Stimulated activated CD8-positive, alpha-beta memory T cell treated with anti-CD3 and anti-CD28 coated beads, Interleukin-12 subunit alpha, Interleukin-12 subunit beta, amount 100 ng/mL, for 4 hours (primary cell): ENCODE results near the gene AIMP1.
"Not testable (repeated sequence)": the region's sequence is repeated elsewhere in the genome, so short reads cannot be mapped to it uniquely, and the experiment has no call there.

Experiments
- DNase-seq: peaks from one replicate; pipeline ENCODE4 v3.0.0-alpha.2; 2020; ENCODE audit warnings: low read depth

Gene AIMP1

GRCh38 chr4:106312997-106313522 lies 3.3 kb upstream of the AIMP1 start:
- DNase-seq: no peak

- DNase-seq: no peak
Observed at GRCh38 chr4:106314960-106315359, 1.4 kb upstream of the AIMP1 start.

- no peak for DNase-seq
Observed at GRCh38 chr4:106315476-106315967, 828 bp upstream of the AIMP1 start.

GRCh38 chr4:106316773-106317409 lies 541 bp downstream of the AIMP1 start:
- DNase-seq: no peak

GRCh38 chr4:106317815-106318214 lies 1.5 kb downstream of the AIMP1 start:
- no peak for DNase-seq

- no peak for DNase-seq
Observed at GRCh38 chr4:106318511-106318910, 2.2 kb downstream of the AIMP1 start.

- no peak for DNase-seq
Observed at GRCh38 chr4:106320235-106320634, 3.9 kb downstream of the AIMP1 start.

- not testable (repeated sequence) for DNase-seq
Observed at GRCh38 chr4:106321168-106321567, 4.8 kb downstream of the AIMP1 start.

- DNase-seq: not testable (repeated sequence)
Observed at GRCh38 chr4:106321814-106322213, 5.5 kb downstream of the AIMP1 start.

- no peak for DNase-seq
Observed at GRCh38 chr4:106323119-106323518, 6.8 kb downstream of the AIMP1 start.

- no peak for DNase-seq
Observed at GRCh38 chr4:106325800-106326199, 9.4 kb downstream of the AIMP1 start.

- no peak for DNase-seq
Observed at GRCh38 chr4:106329041-106329618, 12.8 kb downstream of the AIMP1 start.

- no peak for DNase-seq
Observed at GRCh38 chr4:106333186-106333585, 16.8 kb downstream of the AIMP1 start.

GRCh38 chr4:106334741-106335470 lies 18.6 kb downstream of the AIMP1 start:
- DNase-seq: no peak

GRCh38 chr4:106336618-106337017 lies 20.3 kb downstream of the AIMP1 start:
- DNase-seq: no peak

- DNase-seq: no peak
Observed at GRCh38 chr4:106337916-106338315, 21.6 kb downstream of the AIMP1 start.

- no peak for DNase-seq
Observed at GRCh38 chr4:106338671-106339070, 22.3 kb downstream of the AIMP1 start.

- no peak for DNase-seq
Observed at GRCh38 chr4:106339431-106339830, 23.1 kb downstream of the AIMP1 start.

- DNase-seq: no peak
Observed at GRCh38 chr4:106340774-106341173, 24.4 kb downstream of the AIMP1 start.

GRCh38 chr4:106343865-106344646 lies 27.7 kb downstream of the AIMP1 start:
- DNase-seq: no peak

- DNase-seq: no peak
Observed at GRCh38 chr4:106344647-106344970, 28.3 kb downstream of the AIMP1 start.

- no peak for DNase-seq
Observed at GRCh38 chr4:106347167-106347566, 30.8 kb downstream of the AIMP1 start.
